H9 (cell line): Measurements from ENCODE around the gene AURKB. TPM values are rescaled to one million over a fixed set of nuclear protein-coding genes. Genes with fewer than 3 reads are reported as not detected.
A peak's percentile ranks its signal among the peaks of the same experiment; 100 is the strongest.

ENCODE experiments used
- DNase-seq: peaks from one replicate; pipeline ENCODE4 v3.0.0-alpha.2; 2017
- H2AFZ ChIP-seq: one replicate; pipeline ENCODE4 v1.6.1; 2013; ENCODE audit warnings: mild to moderate bottlenecking, low read length, control low read depth, moderate library complexity
- H2AK5ac ChIP-seq: 2 replicates; pipeline ENCODE4 v1.6.1; 2013; ENCODE audit warnings: low read length, control low read depth, mixed read lengths; ENCODE audit not compliant: insufficient read length
- H2BK120ac ChIP-seq: one replicate; pipeline ENCODE4 v1.6.1; 2013; ENCODE audit warnings: low read depth, mild to moderate bottlenecking, low read length, control low read depth, inconsistent platforms; ENCODE audit not compliant: poor library complexity, severe bottlenecking
- H2BK12ac ChIP-seq: 2 replicates; pipeline ENCODE4 v1.6.1; 2013; ENCODE audit warnings: low read length, control low read depth, mixed read lengths, low read depth; ENCODE audit not compliant: insufficient read length
- H2BK15ac ChIP-seq: 2 replicates; pipeline ENCODE4 v1.6.1; 2013; ENCODE audit warnings: low read depth, low read length, control low read depth
- H2BK20ac ChIP-seq: one replicate; pipeline ENCODE4 v1.6.1; 2013; ENCODE audit warnings: low read depth, mild to moderate bottlenecking, low read length, control low read depth, inconsistent platforms; ENCODE audit not compliant: poor library complexity, severe bottlenecking
- H2BK5ac ChIP-seq: 2 replicates; pipeline ENCODE4 v1.6.1; 2013; ENCODE audit warnings: low read length, control low read depth, mixed read lengths; ENCODE audit not compliant: insufficient read length
- H3K14ac ChIP-seq: 2 replicates; pipeline ENCODE4 v1.6.1; 2013; ENCODE audit warnings: low read length, control low read depth; ENCODE audit not compliant: insufficient read depth
- H3K18ac ChIP-seq: 2 replicates; pipeline ENCODE4 v1.6.1; 2013; ENCODE audit warnings: low read depth, mild to moderate bottlenecking, mixed read lengths, low read length, control low read depth; ENCODE audit not compliant: insufficient read length
- H3K23ac ChIP-seq: 2 replicates; pipeline ENCODE4 v1.6.1; 2013; ENCODE audit warnings: low read length, control low read depth, mixed read lengths, low read depth; ENCODE audit not compliant: insufficient read length
- H3K23me2 ChIP-seq: 2 replicates; pipeline ENCODE4 v1.6.1; 2013; ENCODE audit warnings: low read depth, mild to moderate bottlenecking, mixed read lengths, low read length, control low read depth; ENCODE audit not compliant: insufficient read length, poor library complexity, severe bottlenecking
- H3K27ac ChIP-seq: 2 replicates; pipeline ENCODE4 v1.5.1; 2013; ENCODE audit warnings: low read length, control low read depth, mixed read lengths, low read depth; ENCODE audit not compliant: insufficient read length
- H3K27me3 ChIP-seq: 2 replicates; pipeline ENCODE4 v1.6.1; 2013; ENCODE audit warnings: low read length, control low read depth, inconsistent platforms; ENCODE audit not compliant: insufficient read depth
- H3K4ac ChIP-seq: 2 replicates; pipeline ENCODE4 v1.6.1; 2013; ENCODE audit warnings: low read depth, mild to moderate bottlenecking, control low read depth, inconsistent platforms, low read length, moderate library complexity
- H3K4me1 ChIP-seq: 2 replicates; pipeline ENCODE4 v1.6.1; 2013; ENCODE audit warnings: low read length, control low read depth, inconsistent platforms; ENCODE audit not compliant: insufficient read depth
- H3K4me2 ChIP-seq: 2 replicates; pipeline ENCODE4 v1.6.1; 2013; ENCODE audit warnings: low read length, control low read depth, mixed read lengths; ENCODE audit not compliant: insufficient read length, insufficient read depth
- H3K56ac ChIP-seq: 2 replicates; pipeline ENCODE4 v1.6.1; 2013; ENCODE audit warnings: low read depth, mild to moderate bottlenecking, mixed read lengths, low read length, control low read depth; ENCODE audit not compliant: insufficient read length
- H3K79me1 ChIP-seq: 2 replicates; pipeline ENCODE4 v1.6.1; 2013; ENCODE audit warnings: low read depth, mild to moderate bottlenecking, moderate library complexity, low read length, control low read depth, inconsistent platforms; ENCODE audit not compliant: insufficient read depth, poor library complexity, severe bottlenecking
- H3K79me2 ChIP-seq: 2 replicates; pipeline ENCODE4 v1.6.1; 2013; ENCODE audit warnings: low read length, control low read depth, inconsistent platforms; ENCODE audit not compliant: insufficient read depth
- H3K9ac ChIP-seq: 2 replicates; pipeline ENCODE4 v1.6.1; 2013; ENCODE audit warnings: low read length, control low read depth, mixed read lengths; ENCODE audit not compliant: insufficient read length; ENCODE audit errors: extremely low read depth
- H3K9me3 ChIP-seq: one replicate; pipeline ENCODE4 v1.6.1; 2013; ENCODE audit warnings: low read depth, low read length, inconsistent platforms; ENCODE audit not compliant: control insufficient read depth
- H3T11ph ChIP-seq: one replicate; pipeline ENCODE4 v1.6.1; 2013; ENCODE audit warnings: mild to moderate bottlenecking, low read length, control low read depth, inconsistent platforms
- H4K20me1 ChIP-seq: one replicate; pipeline ENCODE4 v1.6.1; 2013; ENCODE audit not compliant: control insufficient read depth, insufficient read length, insufficient read depth
- H4K5ac ChIP-seq: 2 replicates; pipeline ENCODE4 v1.6.1; 2013; ENCODE audit warnings: low read depth, mild to moderate bottlenecking, mixed read lengths, low read length, control low read depth; ENCODE audit not compliant: insufficient read length
- H4K8ac ChIP-seq: replicated peaks from 2 replicates; pipeline ENCODE4 v1.6.1; 2013; ENCODE audit warnings: low read length, control low read depth, mixed read lengths, low read depth; ENCODE audit not compliant: insufficient read length
- H4K91ac ChIP-seq: 2 replicates; pipeline ENCODE4 v1.6.1; 2013; ENCODE audit warnings: low read depth, mild to moderate bottlenecking, moderate library complexity, mixed read lengths, low read length, control low read depth; ENCODE audit not compliant: insufficient read length
- H3K27ac Mint-ChIP-seq, 3 experiments: 2 replicates in 2 of 3; 3 replicates in 1 of 3; pipeline ENCODE4 v1.8.0; 2020 to 2021; ENCODE audit warnings: mixed read lengths in 3 of 3, mild to moderate bottlenecking in 1 of 3, moderate library complexity in 1 of 3
- H3K27me3 Mint-ChIP-seq: 2 replicates; pipeline ENCODE4 v1.8.0; 2021; ENCODE audit warnings: low read depth, mild to moderate bottlenecking, moderate library complexity, mixed read lengths
- H3K36me3 Mint-ChIP-seq, 3 experiments: 2 replicates in 2 of 3; 3 replicates in 1 of 3; pipeline ENCODE4 v1.8.0; 2020 to 2021; ENCODE audit warnings: low read depth in 3 of 3, mixed read lengths in 3 of 3; ENCODE audit not compliant: insufficient read depth in 1 of 3
- H3K4me1 Mint-ChIP-seq, 2 experiments: 2 replicates each; pipeline ENCODE4 v1.8.0; 2020; ENCODE audit warnings: mixed read lengths in 2 of 2
- H3K4me3 Mint-ChIP-seq, 2 experiments: 2 replicates in 1 of 2; 3 replicates in 1 of 2; pipeline ENCODE4 v1.8.0; 2020 to 2021; ENCODE audit warnings: mild to moderate bottlenecking in 2 of 2, mixed read lengths in 2 of 2, moderate library complexity in 1 of 2
- H3K9me3 Mint-ChIP-seq, 2 experiments: 2 replicates in 1 of 2; 3 replicates in 1 of 2; pipeline ENCODE4 v1.8.0; 2020; ENCODE audit warnings: mild to moderate bottlenecking in 2 of 2, mixed read lengths in 2 of 2, moderate library complexity in 1 of 2
- WGBS: extraction: QIAGEN DNeasy Blood & Tissue Kit; methylation state at CpG from one replicate; pipeline ENCODE4 v1.1.7; 2013; ENCODE audit warnings: missing lambda C conversion rate, low lambda C conversion rate, mixed read lengths; ENCODE audit not compliant: insufficient read length; ENCODE audit errors: extremely low coverage; 5-methylcytosine and 5-hydroxymethylcytosine counted together
- total RNA-seq: library from RNA; stranded (reverse); gene quantifications from 2 replicates; pipeline ENCODE4 v1.2.1, GENCODE V29; 2021
- TF ChIP-seq, protein P1 (sequence below): fragments of 200-600 bp; sonication (generic); conservative IDR thresholded peaks from 3 replicates; pipeline ENCODE4 v1.8.0; 2021; ENCODE audit warnings: antibody characterized with exemption, mild to moderate bottlenecking

Gene AURKB
- total RNA-seq, 1 experiment from 2014 or later, result 171 TPM

DNA sequence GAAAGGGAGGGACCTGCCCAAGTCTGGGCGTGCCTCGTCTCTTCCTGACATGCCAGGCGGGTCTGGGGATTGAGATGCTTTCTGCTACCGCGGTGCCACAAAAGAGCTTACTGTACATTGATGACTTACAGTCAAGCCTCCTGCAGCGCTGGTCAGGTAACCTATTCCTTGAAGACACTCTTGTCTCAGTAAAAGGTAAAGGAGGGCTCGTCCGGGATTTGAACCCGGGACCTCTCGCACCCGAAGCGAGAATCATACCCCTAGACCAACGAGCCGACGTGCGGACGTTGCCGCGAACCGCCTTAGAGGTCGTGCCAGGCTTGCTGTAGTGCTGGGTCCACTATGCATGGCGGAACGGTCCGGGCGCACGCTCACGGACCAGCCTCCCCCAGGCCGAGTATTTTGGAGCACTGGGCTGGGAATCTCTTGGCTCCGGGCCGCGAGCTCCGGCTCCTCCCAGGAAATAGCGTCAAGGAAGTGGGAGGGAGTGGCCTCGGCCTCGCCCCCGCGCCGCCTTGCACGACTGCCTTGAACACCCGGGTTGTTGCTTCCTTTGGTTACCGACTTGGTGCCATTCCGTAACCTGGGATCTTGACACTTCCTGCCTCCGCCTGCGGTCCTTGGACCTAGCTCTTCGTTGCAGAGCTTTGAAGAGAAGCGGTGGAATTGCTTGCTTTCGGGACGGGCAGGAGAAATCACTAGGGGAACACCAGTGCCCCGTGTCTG lies 12.4 kb upstream of the AURKB start:
- H3K79me1 ChIP-seq, result no peaks in the 10 kb centered on the region
- DNase-seq, result peak; percentile 95
- no peaks in the 10 kb centered on the region for H3K79me2 ChIP-seq
- H2BK120ac ChIP-seq, result no peak overlapping the region
- no peak overlapping the region for H2BK5ac ChIP-seq
- peak overlapping the region; percentile 91 for H3K4me2 ChIP-seq
- H4K8ac ChIP-seq, result no peak overlapping the region
- H2BK12ac ChIP-seq, result no peak overlapping the region
- H3K23me2 ChIP-seq, result peaks cover 10% of the 10 kb centered on the region
- no peak overlapping the region for H2AFZ ChIP-seq
- H3K9me3 ChIP-seq, result no peaks in the 10 kb centered on the region
- TF ChIP-seq, protein P1, sequence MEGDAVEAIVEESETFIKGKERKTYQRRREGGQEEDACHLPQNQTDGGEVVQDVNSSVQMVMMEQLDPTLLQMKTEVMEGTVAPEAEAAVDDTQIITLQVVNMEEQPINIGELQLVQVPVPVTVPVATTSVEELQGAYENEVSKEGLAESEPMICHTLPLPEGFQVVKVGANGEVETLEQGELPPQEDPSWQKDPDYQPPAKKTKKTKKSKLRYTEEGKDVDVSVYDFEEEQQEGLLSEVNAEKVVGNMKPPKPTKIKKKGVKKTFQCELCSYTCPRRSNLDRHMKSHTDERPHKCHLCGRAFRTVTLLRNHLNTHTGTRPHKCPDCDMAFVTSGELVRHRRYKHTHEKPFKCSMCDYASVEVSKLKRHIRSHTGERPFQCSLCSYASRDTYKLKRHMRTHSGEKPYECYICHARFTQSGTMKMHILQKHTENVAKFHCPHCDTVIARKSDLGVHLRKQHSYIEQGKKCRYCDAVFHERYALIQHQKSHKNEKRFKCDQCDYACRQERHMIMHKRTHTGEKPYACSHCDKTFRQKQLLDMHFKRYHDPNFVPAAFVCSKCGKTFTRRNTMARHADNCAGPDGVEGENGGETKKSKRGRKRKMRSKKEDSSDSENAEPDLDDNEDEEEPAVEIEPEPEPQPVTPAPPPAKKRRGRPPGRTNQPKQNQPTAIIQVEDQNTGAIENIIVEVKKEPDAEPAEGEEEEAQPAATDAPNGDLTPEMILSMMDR, result no peak
- peaks cover 14 to 17% of the 10 kb centered on the region in 2 experiments; a peak in 4 of 5 replicates for H3K9me3 Mint-ChIP-seq
- H2AK5ac ChIP-seq, result no peak overlapping the region
- no peaks in the 10 kb centered on the region for H3K4me1 ChIP-seq
- H3K4ac ChIP-seq, result no peak overlapping the region
- no peak overlapping the region for H2BK15ac ChIP-seq
- no CpG with 5 or more reads among the region's 49 CpGs for WGBS
- H3K27me3 Mint-ChIP-seq, result peaks cover 25% of the 10 kb centered on the region
- peaks cover 12 to 28% of the 10 kb centered on the region in 2 experiments for H3K4me1 Mint-ChIP-seq
- no peak overlapping the region for H3T11ph ChIP-seq
- H2BK20ac ChIP-seq, result no peak overlapping the region
- peak overlapping the region; percentile 9; the same call in 1 of the 2 replicates for H3K14ac ChIP-seq
- no peak overlapping the region for H4K91ac ChIP-seq
- peak overlapping the region; percentile 42 for H3K18ac ChIP-seq
- H3K27me3 ChIP-seq, result no peaks in the 10 kb centered on the region
- H3K27ac ChIP-seq, result no peak overlapping the region
- H3K4me3 Mint-ChIP-seq, result peak overlapping the region; percentile 97 to 100
- peak overlapping the region; percentile 50 for H3K9ac ChIP-seq
- H3K23ac ChIP-seq, result no peak overlapping the region
- peaks cover 4 to 13% (median 9%) of the 10 kb centered on the region in 3 experiments; a peak in 6 of 7 replicates for H3K36me3 Mint-ChIP-seq
- H4K20me1 ChIP-seq, result no peaks in the 10 kb centered on the region
- no peak overlapping the region for H3K56ac ChIP-seq
- no peak overlapping the region for H4K5ac ChIP-seq
- H3K27ac Mint-ChIP-seq, result peak overlapping the region; percentile 95 to 100 (median 99); a peak in 6 of 7 replicates
